ENCODE data around the gene ZNF691. TPM values are rescaled to one million over a fixed set of nuclear protein-coding genes. Genes with fewer than 3 reads are reported as not detected.
"Not testable (repeated sequence)": the region's sequence is repeated elsewhere in the genome, so short reads cannot be mapped to it uniquely, and the experiment has no call there.

Gene ZNF691
- total and polyA plus RNA-seq, 4 donors = 9.0 to 15.9 (median 14.3) TPM

DNA sequence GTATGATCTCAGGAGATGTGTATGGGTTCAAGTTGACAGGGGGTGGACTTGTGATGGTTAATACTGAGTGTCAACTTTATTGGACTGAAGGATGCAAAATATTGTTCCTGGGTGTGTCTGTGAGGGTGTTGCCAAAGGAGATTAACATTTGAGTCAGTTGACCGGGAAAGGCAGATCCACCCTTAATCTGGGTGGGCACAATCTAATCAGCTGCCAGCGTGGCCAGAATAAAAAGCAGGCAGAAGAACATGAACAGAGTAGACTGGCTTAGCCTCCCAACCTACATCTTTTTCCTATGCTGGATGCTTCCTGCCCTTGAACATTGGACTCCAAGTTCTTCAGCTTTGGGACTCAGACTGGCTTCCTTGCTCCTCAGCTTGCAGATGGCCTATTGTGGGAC lies 23.3 kb downstream of the ZNF691 start:
- not testable (repeated sequence) for H3K27ac ChIP-seq (ENCODE audit: low read depth, low read length); H3K9me3 ChIP-seq (ENCODE audit: control insufficient read depth, insufficient read depth, low read length); H3K27me3 ChIP-seq (ENCODE audit: control insufficient read depth, insufficient read depth, low read length); H3K4me3 ChIP-seq (ENCODE audit: low read depth, low read length); H3K36me3 ChIP-seq (ENCODE audit: control insufficient read depth, insufficient read depth, low read length); DNase-seq (ENCODE audit: low read depth in 4 of 6, low spot score in 6 of 6); H3K4me1 ChIP-seq (ENCODE audit: control insufficient read depth, insufficient read depth, low read length)
- WGBS (ENCODE audit: insufficient coverage) = 88% methylated on average over 2 of the region's 2 CpGs

DNA sequence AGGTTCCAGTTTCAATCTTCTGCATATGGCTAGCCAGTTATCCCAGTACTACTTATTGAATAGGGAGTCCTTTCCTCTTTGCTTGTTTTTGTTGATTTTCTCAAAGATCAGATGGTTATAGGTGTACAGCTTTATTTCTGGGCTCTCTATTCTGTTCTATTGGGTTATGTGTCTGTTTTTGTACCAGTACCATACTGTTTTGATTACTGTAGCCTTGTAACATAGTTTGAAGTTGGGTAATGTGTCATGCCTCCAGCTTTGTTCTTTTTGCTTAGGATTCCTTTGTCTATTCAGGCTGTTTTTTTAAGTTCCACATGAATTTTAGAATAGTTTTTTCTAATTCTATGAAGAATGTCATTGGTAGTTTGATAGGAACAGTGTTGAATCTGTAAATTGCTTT lies 26.7 kb downstream of the ZNF691 start:
- not testable (repeated sequence) for H3K9me3 ChIP-seq (ENCODE audit: control insufficient read depth, insufficient read depth, low read length); DNase-seq (ENCODE audit: low read depth in 4 of 6, low spot score in 6 of 6); H3K27ac ChIP-seq (ENCODE audit: low read depth, low read length); H3K4me1 ChIP-seq (ENCODE audit: control insufficient read depth, insufficient read depth, low read length); H3K27me3 ChIP-seq (ENCODE audit: control insufficient read depth, insufficient read depth, low read length); H3K4me3 ChIP-seq (ENCODE audit: low read depth, low read length); H3K36me3 ChIP-seq (ENCODE audit: control insufficient read depth, insufficient read depth, low read length)

DNA sequence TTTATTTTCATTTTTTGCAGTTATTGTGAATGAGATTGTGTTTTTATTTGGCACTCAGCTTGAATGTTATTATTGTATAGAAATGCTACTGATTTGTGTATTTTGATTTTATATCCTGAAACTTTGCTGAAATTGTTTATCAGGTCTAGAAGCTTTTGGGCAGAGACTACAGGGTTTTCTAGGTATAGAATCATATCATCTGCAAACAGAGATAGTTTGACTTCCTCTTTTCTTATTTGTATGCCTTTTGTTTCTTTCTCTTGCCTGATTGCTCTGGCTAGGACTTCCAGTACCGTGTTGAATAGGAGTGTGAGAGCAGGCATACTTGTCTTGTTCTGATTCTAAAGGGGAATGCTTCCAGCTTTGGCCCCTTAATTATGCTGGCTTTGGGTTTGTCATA lies 27.3 kb downstream of the ZNF691 start:
- Histone ChIP-seq H3K9me3 (ENCODE audit: control insufficient read depth, insufficient read depth, low read length) (no peaks in the 10 kb centered on the region), H3K27me3 (ENCODE audit: control insufficient read depth, insufficient read depth, low read length) (no peaks in the 10 kb centered on the region), H3K4me3 (ENCODE audit: low read depth, low read length) (no peak overlapping the region), H3K27ac (ENCODE audit: low read depth, low read length) (no peak overlapping the region), H3K4me1 (ENCODE audit: control insufficient read depth, insufficient read depth, low read length) (no peaks in the 10 kb centered on the region), H3K36me3 (ENCODE audit: control insufficient read depth, insufficient read depth, low read length) (no peaks in the 10 kb centered on the region)
- no CpG with 5 or more reads among the region's 1 CpG for WGBS (ENCODE audit: insufficient coverage)
- DNase-seq (ENCODE audit: low read depth in 4 of 6, low spot score in 6 of 6) = no peak

DNA sequence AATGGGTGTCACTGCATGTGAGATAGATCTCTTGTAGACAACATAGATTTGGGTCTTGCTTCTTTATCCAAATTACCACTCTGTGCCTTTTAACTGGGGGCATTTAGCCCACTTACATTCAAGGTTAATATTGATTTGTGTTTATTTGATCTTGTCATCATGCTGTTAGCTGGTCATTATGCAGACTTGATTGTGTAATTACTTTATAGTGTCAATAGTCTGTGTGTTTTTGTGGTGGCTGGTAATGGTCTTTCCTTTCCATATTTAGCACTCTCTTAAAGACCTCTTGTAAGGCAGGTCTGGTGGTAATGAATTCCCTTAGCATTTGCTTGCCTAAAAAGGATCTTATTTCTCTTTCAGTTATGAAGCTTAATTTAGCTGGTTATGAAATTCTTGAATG lies 29.6 kb downstream of the ZNF691 start:
- no peak for DNase-seq (ENCODE audit: low read depth in 4 of 6, low spot score in 6 of 6)
- Histone ChIP-seq H3K4me3 (ENCODE audit: low read depth, low read length) (no peak overlapping the region), H3K27me3 (ENCODE audit: control insufficient read depth, insufficient read depth, low read length) (no peaks in the 10 kb centered on the region), H3K9me3 (ENCODE audit: control insufficient read depth, insufficient read depth, low read length) (no peaks in the 10 kb centered on the region), H3K4me1 (ENCODE audit: control insufficient read depth, insufficient read depth, low read length) (no peaks in the 10 kb centered on the region), H3K27ac (ENCODE audit: low read depth, low read length) (no peak overlapping the region), H3K36me3 (ENCODE audit: control insufficient read depth, insufficient read depth, low read length) (no peaks in the 10 kb centered on the region)

DNA sequence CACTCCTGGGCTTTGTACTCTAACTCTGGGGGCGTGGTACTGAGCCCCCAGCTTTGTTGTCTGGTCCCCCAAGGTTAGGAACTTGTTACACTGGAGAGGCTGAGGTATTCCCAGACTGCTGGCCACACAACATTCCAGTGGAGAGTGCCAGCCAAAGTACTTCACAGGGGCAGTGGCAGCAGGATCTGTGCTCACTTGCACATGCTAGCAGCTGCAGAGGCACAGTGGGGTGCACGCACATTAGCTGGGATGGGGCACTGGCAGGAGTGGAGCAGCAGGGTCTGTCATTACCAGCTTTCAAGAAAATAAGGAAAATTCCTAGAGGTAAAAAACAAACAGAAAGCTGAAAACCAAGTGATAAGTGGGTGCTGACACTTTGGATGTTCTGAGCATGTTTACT lies 31.0 kb downstream of the ZNF691 start:
- H3K4me3 ChIP-seq (ENCODE audit: low read depth, low read length) = no peak overlapping the region
- no peaks in the 10 kb centered on the region for H3K36me3 ChIP-seq (ENCODE audit: control insufficient read depth, insufficient read depth, low read length)
- no peak overlapping the region for H3K27ac ChIP-seq (ENCODE audit: low read depth, low read length)
- no peaks in the 10 kb centered on the region for H3K4me1 ChIP-seq (ENCODE audit: control insufficient read depth, insufficient read depth, low read length)
- H3K27me3 ChIP-seq (ENCODE audit: control insufficient read depth, insufficient read depth, low read length) = no peaks in the 10 kb centered on the region
- 51% methylated on average over 2 of the region's 2 CpGs for WGBS (ENCODE audit: insufficient coverage)
- no peaks in the 10 kb centered on the region for H3K9me3 ChIP-seq (ENCODE audit: control insufficient read depth, insufficient read depth, low read length)
- DNase-seq (ENCODE audit: low read depth in 4 of 6, low spot score in 6 of 6) = peak in 1 of 6 donors; percentile 16

DNA sequence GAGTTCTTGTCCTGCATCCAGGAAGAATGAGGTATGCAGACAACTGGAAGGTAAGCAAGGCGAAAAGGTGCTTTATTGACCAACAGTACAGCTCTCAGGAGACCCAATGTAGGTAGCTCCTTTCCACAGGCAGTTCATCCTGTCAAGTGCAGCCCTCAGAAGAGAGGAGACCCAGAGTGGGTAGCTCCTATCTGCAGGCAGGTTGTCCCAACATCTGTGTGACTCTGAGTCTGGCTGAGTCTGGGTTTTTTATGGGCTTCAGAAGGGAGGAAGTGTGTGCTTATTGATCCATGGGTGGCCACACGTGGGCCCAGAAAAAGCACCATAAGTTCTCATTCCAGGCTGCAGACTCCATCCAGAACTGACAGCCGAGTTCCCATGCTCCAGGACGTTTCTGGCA lies 34.0 kb downstream of the ZNF691 start:
- no peak overlapping the region for H3K27ac ChIP-seq (ENCODE audit: low read depth, low read length)
- DNase-seq (ENCODE audit: low read depth in 4 of 6, low spot score in 6 of 6) = no peak
- no peaks in the 10 kb centered on the region for H3K27me3 ChIP-seq (ENCODE audit: control insufficient read depth, insufficient read depth, low read length)
- H3K9me3 ChIP-seq (ENCODE audit: control insufficient read depth, insufficient read depth, low read length) = no peaks in the 10 kb centered on the region
- no peaks in the 10 kb centered on the region for H3K4me1 ChIP-seq (ENCODE audit: control insufficient read depth, insufficient read depth, low read length)
- no peak overlapping the region for H3K4me3 ChIP-seq (ENCODE audit: low read depth, low read length)
- 70% methylated on average over 4 of the region's 4 CpGs for WGBS (ENCODE audit: insufficient coverage)
- no peaks in the 10 kb centered on the region for H3K36me3 ChIP-seq (ENCODE audit: control insufficient read depth, insufficient read depth, low read length)

DNA sequence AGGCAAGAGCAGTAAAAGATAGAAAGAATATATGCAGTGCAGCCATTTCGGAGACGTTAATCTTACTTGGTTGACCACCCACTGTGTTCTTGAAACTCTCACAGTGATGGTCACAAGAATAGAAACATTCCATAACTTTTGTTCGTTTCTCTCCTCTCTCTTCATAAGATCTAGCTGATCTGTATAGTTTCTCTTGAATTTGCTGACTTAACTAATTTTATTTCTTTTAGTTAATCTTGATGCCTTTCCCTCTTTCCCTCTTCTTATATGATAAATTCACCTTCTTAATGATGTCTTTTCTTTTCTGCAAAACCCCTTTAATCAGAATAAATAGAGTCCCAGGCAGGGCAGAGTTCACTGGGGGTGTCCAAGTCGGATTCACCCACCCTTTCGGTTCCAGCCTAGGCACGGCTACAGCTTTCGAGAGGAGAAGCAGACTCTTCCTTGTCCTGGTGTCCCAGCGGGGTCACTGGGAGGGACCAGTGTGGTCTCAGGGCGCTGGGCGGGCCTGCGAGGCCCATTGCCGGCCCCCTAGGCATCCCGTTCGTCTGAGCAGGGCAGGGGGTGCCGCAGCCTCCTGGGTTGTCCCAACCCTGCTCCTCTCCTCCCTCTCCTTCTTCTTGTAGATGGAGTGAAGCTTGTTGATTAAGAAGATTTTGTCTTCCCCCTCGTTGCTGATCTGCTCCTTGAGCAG lies 39.8 kb downstream of the ZNF691 start:
- no peak overlapping the region for H3K27ac ChIP-seq (ENCODE audit: low read depth, low read length)
- no peaks in the 10 kb centered on the region for H3K27me3 ChIP-seq (ENCODE audit: control insufficient read depth, insufficient read depth, low read length)
- no peaks in the 10 kb centered on the region for H3K4me1 ChIP-seq (ENCODE audit: control insufficient read depth, insufficient read depth, low read length)
- peaks cover 2% of the 10 kb centered on the region for H3K36me3 ChIP-seq (ENCODE audit: control insufficient read depth, insufficient read depth, low read length)
- DNase-seq (ENCODE audit: low read depth in 4 of 6, low spot score in 6 of 6) = no peak
- H3K9me3 ChIP-seq (ENCODE audit: control insufficient read depth, insufficient read depth, low read length) = no peaks in the 10 kb centered on the region
- no peak overlapping the region for H3K4me3 ChIP-seq (ENCODE audit: low read depth, low read length)
- WGBS (ENCODE audit: insufficient coverage) = 86% methylated on average over 8 of the region's 16 CpGs

DNA sequence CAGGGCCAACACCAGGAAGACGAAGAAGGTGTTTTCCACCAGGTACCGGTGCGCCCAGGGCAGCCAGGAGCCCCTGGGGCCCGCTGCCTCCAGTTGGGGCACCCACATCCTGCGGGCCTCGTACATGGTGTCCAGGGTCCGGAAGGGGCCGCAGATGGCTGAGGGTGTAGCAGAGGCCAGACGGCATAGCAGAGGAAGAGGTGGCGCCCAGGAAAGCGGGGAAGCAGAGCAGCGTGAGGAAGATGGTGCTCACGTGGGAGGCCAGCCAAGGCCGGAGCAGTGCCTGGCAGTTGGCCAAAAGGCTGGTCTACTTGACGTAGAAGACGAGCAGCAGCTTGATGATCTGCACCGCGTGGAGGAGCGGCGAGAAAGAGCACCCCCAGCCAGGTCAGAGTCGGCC lies 40.4 kb downstream of the ZNF691 start:
- no peaks in the 10 kb centered on the region for H3K9me3 ChIP-seq (ENCODE audit: control insufficient read depth, insufficient read depth, low read length)
- peak in 1 of 6 donors; percentile 10 for DNase-seq (ENCODE audit: low read depth in 4 of 6, low spot score in 6 of 6)
- H3K27me3 ChIP-seq (ENCODE audit: control insufficient read depth, insufficient read depth, low read length) = no peaks in the 10 kb centered on the region
- H3K27ac ChIP-seq (ENCODE audit: low read depth, low read length) = no peak overlapping the region
- H3K4me3 ChIP-seq (ENCODE audit: low read depth, low read length) = no peak overlapping the region
- peaks cover 2% of the 10 kb centered on the region for H3K36me3 ChIP-seq (ENCODE audit: control insufficient read depth, insufficient read depth, low read length)
- no peaks in the 10 kb centered on the region for H3K4me1 ChIP-seq (ENCODE audit: control insufficient read depth, insufficient read depth, low read length)
- WGBS (ENCODE audit: insufficient coverage) = 80% methylated on average over 21 of the region's 21 CpGs

DNA sequence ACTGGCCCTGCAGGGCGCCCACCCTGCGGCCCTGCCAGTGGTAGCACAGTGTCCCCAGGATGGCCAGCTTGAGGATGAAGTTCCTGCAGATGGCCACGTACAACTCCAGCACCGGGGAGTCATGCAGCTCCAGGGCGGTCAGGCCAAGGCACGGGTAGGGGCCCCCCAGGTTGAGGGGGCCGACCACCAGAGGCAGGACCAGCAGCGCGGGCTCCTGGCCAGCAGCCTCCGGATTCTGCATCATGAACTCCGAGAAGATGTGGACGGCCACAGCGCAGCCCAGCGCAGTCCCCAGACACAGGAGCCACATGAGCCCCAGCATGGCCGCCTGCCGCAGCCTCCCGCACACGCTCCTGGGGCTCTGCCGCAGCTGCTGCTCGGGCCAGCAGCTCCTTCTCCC lies 41.0 kb downstream of the ZNF691 start:
- no peaks in the 10 kb centered on the region for H3K9me3 ChIP-seq (ENCODE audit: control insufficient read depth, insufficient read depth, low read length)

DNA sequence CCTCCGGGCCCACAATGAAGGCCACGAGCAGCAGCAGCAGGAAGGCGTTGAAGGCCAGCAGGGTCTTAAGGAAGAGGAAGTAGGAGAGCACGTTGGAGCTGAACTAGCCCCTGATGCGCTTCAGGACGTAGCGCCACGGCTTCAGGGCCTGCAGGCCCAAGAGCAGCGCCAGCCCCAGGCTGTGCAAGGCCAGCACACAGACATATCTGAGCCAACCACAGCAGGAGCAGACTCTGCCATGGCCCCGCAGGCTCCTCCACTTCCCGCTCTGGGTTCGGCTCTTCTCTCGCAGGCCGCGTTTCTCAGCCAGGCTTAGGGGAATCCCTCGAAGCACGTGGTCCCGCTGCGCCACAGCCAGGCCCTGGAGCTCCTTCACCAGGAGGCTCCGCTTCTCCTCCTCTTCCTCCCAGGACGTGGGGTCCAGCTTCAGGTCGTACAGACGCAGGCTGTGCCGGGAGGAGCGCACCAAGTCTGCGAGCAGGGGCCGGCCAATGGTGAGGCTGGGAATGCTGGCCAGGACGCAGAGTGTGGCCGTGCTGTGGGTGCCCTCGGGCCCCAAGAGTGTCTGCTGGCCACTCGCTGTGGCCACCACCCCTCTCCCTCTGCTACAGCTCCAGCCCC lies 41.7 kb downstream of the ZNF691 start:
- Histone ChIP-seq H3K27ac (ENCODE audit: low read depth, low read length) (no peak overlapping the region), H3K4me3 (ENCODE audit: low read depth, low read length) (no peak overlapping the region), H3K4me1 (ENCODE audit: control insufficient read depth, insufficient read depth, low read length) (no peaks in the 10 kb centered on the region), H3K27me3 (ENCODE audit: control insufficient read depth, insufficient read depth, low read length) (no peaks in the 10 kb centered on the region), H3K36me3 (ENCODE audit: control insufficient read depth, insufficient read depth, low read length) (peaks cover 2% of the 10 kb centered on the region), H3K9me3 (ENCODE audit: control insufficient read depth, insufficient read depth, low read length) (no peaks in the 10 kb centered on the region)
- DNase-seq (ENCODE audit: low read depth in 4 of 6, low spot score in 6 of 6) = no peak
- WGBS (ENCODE audit: insufficient coverage) = 89% methylated on average over 27 of the region's 31 CpGs

More for the DNA sequence above, 41.0 kb downstream of the ZNF691 start:
- H3K27me3 ChIP-seq (ENCODE audit: control insufficient read depth, insufficient read depth, low read length) = no peaks in the 10 kb centered on the region
- WGBS (ENCODE audit: insufficient coverage) = 95% methylated on average over 20 of the region's 20 CpGs
- peaks cover 2% of the 10 kb centered on the region for H3K36me3 ChIP-seq (ENCODE audit: control insufficient read depth, insufficient read depth, low read length)
- no peak overlapping the region for H3K4me3 ChIP-seq (ENCODE audit: low read depth, low read length)
- no peak for DNase-seq (ENCODE audit: low read depth in 4 of 6, low spot score in 6 of 6)
- no peaks in the 10 kb centered on the region for H3K4me1 ChIP-seq (ENCODE audit: control insufficient read depth, insufficient read depth, low read length)
- H3K27ac ChIP-seq (ENCODE audit: low read depth, low read length) = no peak overlapping the region

Measured in spinal cord (tissue), 10 donors.